Activated naive CD8-positive, alpha-beta T cell (primary cell): Measurements from ENCODE around the gene INTS1.

Experiments used
- H3K27ac Mint-ChIP-seq: one replicate; pipeline ENCODE4 v1.8.0; 2021; ENCODE audit warnings: mixed read lengths
- H3K27me3 Mint-ChIP-seq: one replicate; pipeline ENCODE4 v1.8.0; 2021; ENCODE audit warnings: mixed read lengths
- H3K36me3 Mint-ChIP-seq: one replicate; pipeline ENCODE4 v1.8.0; 2021; ENCODE audit warnings: mixed read lengths
- H3K4me1 Mint-ChIP-seq: one replicate; pipeline ENCODE4 v1.8.0; 2021; ENCODE audit warnings: low read depth, mixed read lengths
- H3K4me3 Mint-ChIP-seq: one replicate; pipeline ENCODE4 v1.8.0; 2021; ENCODE audit warnings: mild to moderate bottlenecking, mixed read lengths
- H3K9me3 Mint-ChIP-seq: one replicate; pipeline ENCODE4 v1.8.0; 2021; ENCODE audit warnings: low read depth, mixed read lengths

Gene INTS1

GRCh38 chr7:1503816-1504775 lies at the start of gene INTS1:
TSS of gene INTS1 (minus strand) at chr7:1504389. CDS start at chr7:1503960, 429 bp downstream.
- Mint-ChIP-seq H3K4me3 (peak within 1 kb of the TSS; percentile 88), H3K27me3 (no peaks in the 10 kb centered on the region), H3K9me3 (no peaks in the 10 kb centered on the region), H3K4me1 (peaks cover 39% of the 10 kb centered on the region), H3K36me3 (no peaks in the 10 kb centered on the region), H3K27ac (peak within 1 kb of the TSS; percentile 83)

DNA sequence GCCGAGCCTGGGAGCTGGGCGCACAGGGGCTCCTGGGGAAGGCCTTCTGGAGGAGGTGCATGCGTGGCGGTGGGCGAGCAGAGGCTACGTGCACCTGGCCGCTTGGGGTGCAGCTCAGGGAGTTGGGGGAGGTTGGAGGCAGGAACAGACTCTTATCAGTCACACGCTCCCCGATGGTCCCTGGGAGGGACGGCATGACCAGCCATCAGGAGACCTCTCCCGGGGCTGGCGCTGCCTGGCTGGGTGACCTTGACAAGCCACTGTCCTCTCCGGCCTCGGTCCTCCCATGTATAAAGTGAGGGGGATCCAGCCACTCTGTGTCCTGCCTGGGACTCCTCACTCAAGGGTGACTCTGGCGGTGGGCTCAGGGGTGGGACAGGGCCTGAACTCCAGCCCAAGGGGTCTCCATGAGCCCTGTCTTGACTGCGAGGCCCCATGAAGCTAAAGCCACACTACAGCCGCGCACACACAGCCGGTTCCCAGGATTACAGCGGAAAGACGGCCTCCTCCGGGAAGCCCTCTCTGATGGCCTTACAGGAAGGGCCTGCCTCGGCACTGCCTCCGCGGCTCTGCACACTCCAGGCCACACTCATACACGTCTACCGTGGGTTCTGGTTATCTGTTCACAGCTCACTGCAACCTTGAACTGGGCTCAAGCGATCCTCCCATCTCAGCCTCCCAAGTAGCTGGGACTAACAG lies 49.5 kb upstream of the INTS1 start:
- no peaks in the 10 kb centered on the region for H3K27me3 Mint-ChIP-seq
- H3K36me3 Mint-ChIP-seq: no peaks in the 10 kb centered on the region
- H3K27ac Mint-ChIP-seq: no peak overlapping the region
- no peak overlapping the region for H3K4me3 Mint-ChIP-seq
- H3K9me3 Mint-ChIP-seq: no peaks in the 10 kb centered on the region
- peaks cover 2% of the 10 kb centered on the region for H3K4me1 Mint-ChIP-seq

- no peaks in the 10 kb centered on the region for H3K27me3 Mint-ChIP-seq
- no peaks in the 10 kb centered on the region for H3K36me3 Mint-ChIP-seq
- no peak overlapping the region for H3K4me3 Mint-ChIP-seq
- no peak overlapping the region for H3K27ac Mint-ChIP-seq
- H3K9me3 Mint-ChIP-seq: no peaks in the 10 kb centered on the region
- peaks cover 5% of the 10 kb centered on the region for H3K4me1 Mint-ChIP-seq
Observed at GRCh38 chr7:1552200-1552599, 48.0 kb upstream of the INTS1 start.

DNA sequence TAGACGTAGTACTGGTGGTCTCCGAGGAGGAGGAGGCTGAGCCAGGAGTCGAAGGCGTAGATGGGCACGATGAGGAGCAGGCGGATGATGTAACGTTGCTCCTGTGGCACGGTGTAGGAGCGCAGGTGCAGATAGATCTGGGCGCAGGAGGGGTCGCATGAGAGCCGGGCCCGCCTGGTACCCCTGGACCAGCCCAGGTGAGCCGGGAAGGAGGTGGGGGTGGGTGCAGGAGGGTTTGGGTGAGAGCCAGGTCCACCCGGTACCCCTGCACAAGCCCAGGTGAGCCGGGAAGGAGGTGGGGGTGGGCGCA lies 46.6 kb upstream of the INTS1 start:
- Mint-ChIP-seq H3K9me3 (no peaks in the 10 kb centered on the region), H3K4me3 (no peak overlapping the region), H3K27ac (no peak overlapping the region), H3K27me3 (no peaks in the 10 kb centered on the region), H3K36me3 (no peaks in the 10 kb centered on the region), H3K4me1 (peaks cover 3% of the 10 kb centered on the region)

- no peak overlapping the region for H3K4me3 Mint-ChIP-seq
- no peak overlapping the region for H3K27ac Mint-ChIP-seq
- H3K4me1 Mint-ChIP-seq: peaks cover 3% of the 10 kb centered on the region
- H3K27me3 Mint-ChIP-seq: no peaks in the 10 kb centered on the region
- H3K36me3 Mint-ChIP-seq: no peaks in the 10 kb centered on the region
- H3K9me3 Mint-ChIP-seq: no peaks in the 10 kb centered on the region
Observed at GRCh38 chr7:1550005-1550845, 46.0 kb upstream of the INTS1 start.

GRCh38 chr7:1549357-1550004 lies 45.3 kb upstream of the INTS1 start:
- Mint-ChIP-seq H3K36me3 (no peaks in the 10 kb centered on the region), H3K27me3 (no peaks in the 10 kb centered on the region), H3K9me3 (no peaks in the 10 kb centered on the region), H3K27ac (no peak overlapping the region), H3K4me1 (peaks cover 3% of the 10 kb centered on the region), H3K4me3 (no peak overlapping the region)

DNA sequence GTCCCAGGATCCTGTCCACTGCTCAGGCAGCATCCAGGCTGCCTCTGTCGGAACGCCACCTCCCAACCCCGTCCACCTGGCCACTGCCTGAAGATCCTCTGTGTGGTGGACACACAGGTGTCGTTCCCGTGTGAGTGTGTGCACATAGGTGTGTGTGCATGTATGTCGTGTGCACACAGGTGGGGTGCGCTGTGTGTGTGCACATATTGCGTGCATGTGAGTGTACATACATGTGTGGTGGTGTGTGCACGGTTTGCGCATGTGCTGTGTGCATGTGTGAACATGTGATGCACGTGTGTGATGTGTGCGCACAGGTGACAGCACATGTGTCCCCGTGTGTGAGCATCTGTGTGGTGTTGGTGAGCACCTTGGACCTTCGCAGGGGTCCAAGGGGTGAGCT lies 44.8 kb upstream of the INTS1 start:
- Mint-ChIP-seq H3K4me3 (no peak overlapping the region), H3K4me1 (peaks cover 3% of the 10 kb centered on the region), H3K27me3 (no peaks in the 10 kb centered on the region), H3K9me3 (no peaks in the 10 kb centered on the region), H3K27ac (no peak overlapping the region), H3K36me3 (no peaks in the 10 kb centered on the region)

DNA sequence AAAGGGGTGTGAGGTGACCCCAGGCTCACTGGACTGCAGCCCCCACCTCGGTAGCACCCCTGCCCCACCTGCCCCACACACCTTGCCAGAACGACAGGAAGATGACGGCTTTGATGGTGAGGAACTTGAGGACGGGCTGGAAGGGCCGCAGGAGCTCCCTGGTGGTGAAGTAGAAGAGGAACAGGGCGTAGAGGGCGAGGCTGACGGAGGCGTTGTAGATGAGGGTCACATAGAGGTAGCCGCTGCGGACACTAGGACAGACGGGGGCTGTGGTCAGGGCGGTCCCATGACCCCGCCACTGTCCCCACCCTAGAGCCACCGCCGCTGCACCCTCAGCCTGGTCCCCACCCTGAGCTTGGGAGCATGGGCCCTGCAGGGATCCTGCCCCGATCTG lies 44.2 kb upstream of the INTS1 start:
- Mint-ChIP-seq H3K4me3 (no peak overlapping the region), H3K36me3 (no peaks in the 10 kb centered on the region), H3K27ac (no peak overlapping the region), H3K9me3 (no peaks in the 10 kb centered on the region), H3K4me1 (peaks cover 3% of the 10 kb centered on the region), H3K27me3 (no peaks in the 10 kb centered on the region)

DNA sequence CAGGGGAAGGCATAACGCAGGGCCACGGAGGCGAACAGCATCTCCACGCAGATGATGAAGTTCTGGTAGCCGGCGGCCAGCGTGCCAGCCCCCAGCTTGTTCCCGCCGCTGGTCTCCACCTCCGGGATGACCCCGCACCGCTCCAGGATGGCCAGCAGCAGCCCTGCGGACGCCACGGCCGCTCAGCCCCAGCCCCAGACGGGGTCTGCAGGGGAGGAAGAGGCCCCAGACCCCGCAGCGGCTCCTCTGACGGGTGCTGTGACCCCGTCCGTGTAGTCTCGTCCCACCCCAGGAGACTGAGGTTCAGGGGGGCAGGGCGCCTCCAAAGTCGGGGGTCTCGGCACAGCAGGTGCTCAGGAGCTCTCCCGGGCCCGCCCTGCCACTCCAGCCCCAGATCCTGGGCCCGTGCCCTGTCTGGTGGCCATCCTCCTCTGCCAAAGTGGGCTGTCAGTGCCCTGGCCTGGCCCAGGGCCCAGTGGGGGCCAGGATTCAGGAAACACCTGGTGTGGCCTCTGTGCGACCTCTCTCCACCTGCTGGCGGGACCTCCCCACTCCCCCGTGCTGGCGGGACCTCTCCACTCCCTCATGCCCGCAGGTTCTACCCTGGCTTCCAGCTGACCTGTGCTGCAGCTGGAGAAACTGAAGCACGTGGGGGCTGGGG lies 43.7 kb upstream of the INTS1 start:
- H3K27me3 Mint-ChIP-seq: no peaks in the 10 kb centered on the region
- H3K36me3 Mint-ChIP-seq: no peaks in the 10 kb centered on the region
- no peak overlapping the region for H3K4me3 Mint-ChIP-seq
- H3K4me1 Mint-ChIP-seq: peaks cover 3% of the 10 kb centered on the region
- no peak overlapping the region for H3K27ac Mint-ChIP-seq
- no peaks in the 10 kb centered on the region for H3K9me3 Mint-ChIP-seq

DNA sequence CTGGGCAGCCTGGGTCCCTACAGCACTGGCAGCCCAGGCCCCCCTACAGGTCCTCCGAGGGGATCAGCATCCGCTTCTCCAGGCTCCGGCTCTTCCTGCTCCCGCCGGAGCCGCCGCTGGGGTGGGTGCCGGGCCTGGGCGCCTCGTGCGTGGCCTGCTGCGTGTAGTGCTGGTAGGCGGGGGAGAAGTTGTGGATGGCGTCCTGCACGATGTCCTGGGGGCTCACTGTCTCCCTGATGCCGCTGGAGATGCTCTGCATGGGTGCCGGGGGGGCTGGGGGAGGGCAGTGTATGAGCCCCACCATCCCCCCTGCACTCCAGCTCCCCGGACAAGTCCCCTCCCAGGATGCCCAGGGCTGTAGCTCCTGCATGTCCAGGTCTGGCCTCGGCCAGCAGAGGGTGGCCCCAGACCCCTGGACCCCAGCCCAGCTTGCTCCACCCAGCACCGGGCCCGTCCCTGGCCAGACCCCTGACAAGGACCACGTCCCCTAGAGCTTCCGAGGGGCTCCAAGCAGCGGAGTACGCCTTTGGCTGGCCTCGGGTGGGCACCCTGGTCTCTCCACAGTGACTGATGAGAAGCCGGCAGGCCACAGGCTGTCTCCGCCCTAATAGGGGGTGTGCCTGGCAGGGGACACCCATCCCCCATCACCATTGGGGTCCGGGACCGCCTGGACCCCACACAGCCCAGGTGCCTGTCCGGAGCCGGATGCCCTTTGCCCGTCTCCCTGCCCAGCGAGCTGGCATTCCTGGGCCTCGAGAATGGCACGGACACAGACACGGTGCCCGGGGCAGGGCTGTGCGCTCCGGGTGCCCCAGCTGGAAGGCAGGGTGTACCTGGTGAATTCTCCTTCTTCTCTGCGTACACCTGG lies 43.0 kb upstream of the INTS1 start:
- H3K4me3 Mint-ChIP-seq: no peak overlapping the region
- no peaks in the 10 kb centered on the region for H3K36me3 Mint-ChIP-seq
- H3K4me1 Mint-ChIP-seq: peaks cover 3% of the 10 kb centered on the region
- H3K9me3 Mint-ChIP-seq: no peaks in the 10 kb centered on the region
- H3K27me3 Mint-ChIP-seq: no peaks in the 10 kb centered on the region
- no peak overlapping the region for H3K27ac Mint-ChIP-seq

- no peak overlapping the region for H3K27ac Mint-ChIP-seq
- H3K27me3 Mint-ChIP-seq: no peaks in the 10 kb centered on the region
- no peaks in the 10 kb centered on the region for H3K36me3 Mint-ChIP-seq
- no peak overlapping the region for H3K4me3 Mint-ChIP-seq
- H3K9me3 Mint-ChIP-seq: no peaks in the 10 kb centered on the region
- peaks cover 3% of the 10 kb centered on the region for H3K4me1 Mint-ChIP-seq
Observed at GRCh38 chr7:1546274-1546908, 42.2 kb upstream of the INTS1 start.

- H3K27ac Mint-ChIP-seq: no peak overlapping the region
- no peaks in the 10 kb centered on the region for H3K27me3 Mint-ChIP-seq
- H3K4me3 Mint-ChIP-seq: no peak overlapping the region
- H3K4me1 Mint-ChIP-seq: peaks cover 3% of the 10 kb centered on the region
- no peaks in the 10 kb centered on the region for H3K36me3 Mint-ChIP-seq
- H3K9me3 Mint-ChIP-seq: no peaks in the 10 kb centered on the region
Observed at GRCh38 chr7:1545417-1546246, 41.4 kb upstream of the INTS1 start.
